Lower leg skin (tissue), 4 donors: ENCODE data around the gene APBB2. TPM values are rescaled to one million over a fixed set of nuclear protein-coding genes. Genes with fewer than 3 reads are reported as not detected.

ENCODE experiments used
- DNase-seq, 2 donors: peaks; one replicate each; pipeline ENCODE4 v3.0.0-alpha.2; 2019; ENCODE audit warnings: low spot score in 2 of 2
- H3K4me3 ChIP-seq: fragments of 200-600 bp; sonication (generic); 2 replicates; pipeline ENCODE4 v1.5.1; 2017; ENCODE audit warnings: mild to moderate bottlenecking, low read depth; ENCODE audit not compliant: poor library complexity, severe bottlenecking
- POLR2A ChIP-seq, 2 donors: fragments of 450-650 bp; IDR thresholded peaks; one replicate each; pipeline ENCODE4 v1.6.1; 2016 to 2017; ENCODE audit warnings: antibody characterized with exemption in 2 of 2, mild to moderate bottlenecking in 1 of 2, moderate library complexity in 1 of 2
- WGBS, 2 donors: methylation state at CpG; one replicate each; pipeline ENCODE4 v1.1.5; 2018; 5-methylcytosine and 5-hydroxymethylcytosine counted together
- intact Hi-C: fragments of 100-400 bp; cut with DNase I; formaldehyde crosslinking; loops from one replicate; pipeline ENCODE4 v1.15.0; 2023; ENCODE audit warnings: low total_unique reads
- total RNA-seq, 4 donors: library from RNA; depleted of rRNA; stranded (reverse); fragments of >200 nt; gene quantifications; one replicate each; pipeline ENCODE4 v1.1.0, GENCODE V29; 2016
- TF ChIP-seq, protein P1 (sequence below), 3 donors: fragments of 450-650 bp; IDR thresholded peaks; one replicate each; pipeline ENCODE4 v1.5.1; 2016; ENCODE audit warnings: antibody characterized with exemption in 3 of 3, mild to moderate bottlenecking in 3 of 3, moderate library complexity in 2 of 3

APBB2 gene
- total RNA-seq, 4 donors from 2014 or later, result 24.0 to 49.2 (median 43.3) TPM

DNA sequence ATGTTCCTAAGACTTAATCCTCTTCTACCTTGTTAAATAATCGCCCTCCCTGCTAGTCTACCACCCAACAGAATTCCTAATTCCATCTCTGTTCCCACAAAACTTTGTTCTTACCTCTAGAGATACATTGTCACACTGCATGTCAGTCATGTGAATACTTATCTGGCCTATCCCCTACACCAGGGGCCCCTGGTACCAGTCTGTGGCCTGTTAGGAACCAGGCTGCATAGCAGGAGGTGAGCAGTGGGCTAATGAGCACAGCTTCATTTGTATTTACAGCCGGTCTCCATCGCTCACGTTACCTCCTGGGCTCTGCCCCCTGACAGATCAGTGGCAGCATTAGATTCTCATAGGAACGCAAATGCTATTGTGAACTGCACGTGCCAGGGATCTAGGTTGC, 73.9 kb downstream of the APBB2 start:
- WGBS, 2 donors, result 96 to 97% methylated on average over 6 of the region's 6 CpGs
- intact Hi-C loops, result no loop called here
- DNase-seq, result no peak

DNA sequence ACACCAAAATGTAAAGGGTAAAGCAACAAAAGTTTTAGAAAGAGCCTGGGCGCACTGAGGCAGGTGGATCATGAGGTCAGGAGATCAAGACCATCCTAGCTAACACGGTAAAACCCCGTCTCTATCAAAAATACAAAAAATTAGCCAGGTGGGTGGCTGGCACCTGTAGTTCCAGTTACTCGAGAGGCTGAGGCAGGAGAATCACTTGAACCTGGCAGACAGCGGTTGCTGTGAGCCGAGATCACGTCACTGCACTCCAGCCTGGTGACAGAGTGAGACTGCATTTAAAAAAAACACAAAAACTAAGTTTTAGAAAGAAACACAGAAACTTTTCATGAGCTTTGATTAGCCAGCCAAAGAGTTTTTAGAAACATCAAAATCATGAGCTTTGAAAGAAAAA, 76.5 kb downstream of the APBB2 start:
- H3K4me3 ChIP-seq, result no peak overlapping the region
- intact Hi-C loops, result no loop called here
- DNase-seq, result no peak
- TF ChIP-seq, protein P1, sequence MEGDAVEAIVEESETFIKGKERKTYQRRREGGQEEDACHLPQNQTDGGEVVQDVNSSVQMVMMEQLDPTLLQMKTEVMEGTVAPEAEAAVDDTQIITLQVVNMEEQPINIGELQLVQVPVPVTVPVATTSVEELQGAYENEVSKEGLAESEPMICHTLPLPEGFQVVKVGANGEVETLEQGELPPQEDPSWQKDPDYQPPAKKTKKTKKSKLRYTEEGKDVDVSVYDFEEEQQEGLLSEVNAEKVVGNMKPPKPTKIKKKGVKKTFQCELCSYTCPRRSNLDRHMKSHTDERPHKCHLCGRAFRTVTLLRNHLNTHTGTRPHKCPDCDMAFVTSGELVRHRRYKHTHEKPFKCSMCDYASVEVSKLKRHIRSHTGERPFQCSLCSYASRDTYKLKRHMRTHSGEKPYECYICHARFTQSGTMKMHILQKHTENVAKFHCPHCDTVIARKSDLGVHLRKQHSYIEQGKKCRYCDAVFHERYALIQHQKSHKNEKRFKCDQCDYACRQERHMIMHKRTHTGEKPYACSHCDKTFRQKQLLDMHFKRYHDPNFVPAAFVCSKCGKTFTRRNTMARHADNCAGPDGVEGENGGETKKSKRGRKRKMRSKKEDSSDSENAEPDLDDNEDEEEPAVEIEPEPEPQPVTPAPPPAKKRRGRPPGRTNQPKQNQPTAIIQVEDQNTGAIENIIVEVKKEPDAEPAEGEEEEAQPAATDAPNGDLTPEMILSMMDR (IDR thresholded peaks at IDR 0.05), result no peak
- no peak for TF ChIP-seq POLR2A (IDR thresholded peaks at IDR 0.05)
- WGBS, 2 donors, result 79 to 86% methylated on average over 7 of the region's 7 CpGs

More for the DNA sequence above, 73.9 kb downstream of the APBB2 start:
- no peak overlapping the region for H3K4me3 ChIP-seq
- TF ChIP-seq, protein P1 (IDR thresholded peaks at IDR 0.05), result no peak
- no peak for TF ChIP-seq POLR2A (IDR thresholded peaks at IDR 0.05)

DNA sequence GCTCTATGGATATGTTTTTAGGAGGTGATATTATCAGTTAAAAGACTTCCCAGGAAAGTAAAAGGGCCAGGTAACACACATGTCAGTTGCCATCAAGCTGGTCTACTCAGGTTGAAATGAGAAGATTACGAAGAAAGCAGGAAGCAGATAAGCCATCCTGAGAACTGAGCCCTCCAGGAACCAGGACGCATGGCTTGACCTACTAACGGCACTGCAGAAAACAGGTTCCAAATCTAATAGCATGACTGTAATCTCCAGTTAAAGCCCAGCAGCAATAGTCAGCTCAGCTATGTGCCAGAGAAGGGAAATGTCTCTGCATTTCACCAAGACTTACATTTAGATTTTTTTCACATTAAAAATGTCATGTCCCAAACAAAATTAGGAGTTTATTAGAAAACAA, 77.9 kb downstream of the APBB2 start:
- no peak overlapping the region for H3K4me3 ChIP-seq
- TF ChIP-seq, protein P1 (IDR thresholded peaks at IDR 0.05), result no peak
- no peak for TF ChIP-seq POLR2A (IDR thresholded peaks at IDR 0.05)
- no peak for DNase-seq
- WGBS, 2 donors, result 47 to 57% methylated on average over 3 of the region's 3 CpGs
- intact Hi-C loops, result no loop called here

DNA sequence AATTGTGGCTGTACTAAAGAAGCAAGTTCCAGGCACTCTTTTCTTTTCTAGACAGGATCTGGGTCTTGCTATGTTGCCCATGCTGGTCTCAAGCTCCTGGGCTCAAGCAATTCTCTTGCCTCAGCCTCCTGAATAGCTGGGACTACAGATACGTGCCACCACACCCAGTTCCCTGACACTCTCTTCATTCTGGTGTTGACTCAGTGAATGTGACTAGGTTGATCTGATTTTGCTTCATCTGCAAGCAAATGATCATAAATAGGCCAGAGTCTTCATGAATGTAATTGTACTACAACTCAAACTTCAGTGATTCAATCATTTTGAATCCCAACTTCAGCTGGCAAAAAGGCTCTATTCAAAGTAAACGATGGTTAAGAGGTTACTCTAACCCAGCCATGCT, 78.5 kb downstream of the APBB2 start:
- no peak overlapping the region for H3K4me3 ChIP-seq
- DNase-seq, result no peak
- TF ChIP-seq POLR2A (IDR thresholded peaks at IDR 0.05), result no peak
- TF ChIP-seq, protein P1 (IDR thresholded peaks at IDR 0.05), result no peak
- WGBS, 2 donors, result 32 to 37% methylated on average over 2 of the region's 2 CpGs
- intact Hi-C loops, result no loop called here

DNA sequence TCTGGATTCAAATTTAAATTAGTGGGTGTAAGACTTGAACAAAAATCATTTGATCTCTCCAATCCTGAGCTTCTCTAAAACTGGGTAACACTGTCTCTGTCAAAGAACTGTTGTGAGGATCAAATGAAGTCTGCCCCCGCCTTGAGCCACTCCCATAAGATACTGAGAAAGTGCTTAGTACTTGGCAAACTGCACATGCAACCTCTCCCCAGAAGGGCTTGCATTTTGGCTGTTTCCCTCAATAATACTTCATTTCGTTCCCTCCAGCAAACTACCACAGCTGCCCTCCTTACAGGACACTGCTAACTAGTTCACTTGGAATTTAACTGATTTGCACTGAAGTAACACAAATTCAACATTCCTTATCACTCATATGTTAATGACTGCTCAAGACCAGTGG, 79.8 kb downstream of the APBB2 start:
- no peak for TF ChIP-seq POLR2A (IDR thresholded peaks at IDR 0.05)
- TF ChIP-seq, protein P1 (IDR thresholded peaks at IDR 0.05), result no peak
- WGBS, 2 donors, result 28 to 32% methylated on average over 2 of the region's 2 CpGs
- DNase-seq, result no peak
- intact Hi-C loops, result no loop called here
- no peak overlapping the region for H3K4me3 ChIP-seq

DNA sequence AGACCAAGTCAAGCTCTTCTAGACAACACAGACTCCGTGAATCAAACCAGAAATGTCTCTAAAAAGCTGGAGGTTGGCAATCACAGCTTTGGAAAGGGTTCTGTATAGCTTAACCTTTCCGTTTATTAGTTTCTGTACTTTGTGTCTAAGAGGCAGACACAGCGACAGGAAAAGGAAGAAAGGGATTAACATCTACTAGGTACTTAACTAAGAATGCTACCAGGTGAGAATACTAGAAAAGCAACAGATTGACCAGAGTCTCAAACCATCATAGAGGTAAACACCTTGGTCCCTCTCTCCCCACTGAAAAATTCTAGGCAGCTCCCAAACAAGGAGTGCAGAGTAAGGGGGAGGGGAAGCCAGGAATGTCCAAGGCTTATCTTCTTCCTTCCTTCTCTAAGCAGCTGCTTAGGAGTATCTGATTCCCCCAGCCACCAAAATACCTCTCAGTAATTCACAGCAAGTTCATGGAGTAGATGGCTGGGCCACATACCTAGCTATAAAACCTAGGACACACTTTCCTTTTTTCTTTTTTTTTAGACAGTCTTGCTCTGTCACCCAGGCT, 80.8 kb downstream of the APBB2 start:
- intact Hi-C loops, result no loop called here
- DNase-seq, result no peak
- TF ChIP-seq, protein P1 (IDR thresholded peaks at IDR 0.05), result no peak
- TF ChIP-seq POLR2A (IDR thresholded peaks at IDR 0.05), result no peak

More for the DNA sequence above, 80.8 kb downstream of the APBB2 start:
- no peak overlapping the region for H3K4me3 ChIP-seq
- WGBS, 2 donors, result 63 to 65% methylated on average over 3 of the region's 3 CpGs
